GM10266 (cell line): ENCODE data around the gene MRE11.
A peak's percentile ranks its signal among the peaks of the same experiment; 100 is the strongest.
"Not testable (repeated sequence)": the region's sequence is repeated elsewhere in the genome, so short reads cannot be mapped to it uniquely, and the experiment has no call there.

Experiments used
- DNase-seq: peaks from one replicate; pipeline ENCODE4 v3.0.0; 2012; ENCODE audit errors: extremely low spot score
- TF ChIP-seq, protein P1 (sequence below): IDR thresholded peaks from 2 replicates; pipeline ENCODE4 v1.5.1; 2012; ENCODE audit warnings: mild to moderate bottlenecking, low read depth; ENCODE audit not compliant: control insufficient read depth, insufficient read depth; ENCODE audit errors: missing control alignments

The MRE11 gene

GRCh38 chr11:94518300-94518699, 24.7 kb upstream of the MRE11 start:
- TF ChIP-seq, protein P1, sequence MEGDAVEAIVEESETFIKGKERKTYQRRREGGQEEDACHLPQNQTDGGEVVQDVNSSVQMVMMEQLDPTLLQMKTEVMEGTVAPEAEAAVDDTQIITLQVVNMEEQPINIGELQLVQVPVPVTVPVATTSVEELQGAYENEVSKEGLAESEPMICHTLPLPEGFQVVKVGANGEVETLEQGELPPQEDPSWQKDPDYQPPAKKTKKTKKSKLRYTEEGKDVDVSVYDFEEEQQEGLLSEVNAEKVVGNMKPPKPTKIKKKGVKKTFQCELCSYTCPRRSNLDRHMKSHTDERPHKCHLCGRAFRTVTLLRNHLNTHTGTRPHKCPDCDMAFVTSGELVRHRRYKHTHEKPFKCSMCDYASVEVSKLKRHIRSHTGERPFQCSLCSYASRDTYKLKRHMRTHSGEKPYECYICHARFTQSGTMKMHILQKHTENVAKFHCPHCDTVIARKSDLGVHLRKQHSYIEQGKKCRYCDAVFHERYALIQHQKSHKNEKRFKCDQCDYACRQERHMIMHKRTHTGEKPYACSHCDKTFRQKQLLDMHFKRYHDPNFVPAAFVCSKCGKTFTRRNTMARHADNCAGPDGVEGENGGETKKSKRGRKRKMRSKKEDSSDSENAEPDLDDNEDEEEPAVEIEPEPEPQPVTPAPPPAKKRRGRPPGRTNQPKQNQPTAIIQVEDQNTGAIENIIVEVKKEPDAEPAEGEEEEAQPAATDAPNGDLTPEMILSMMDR = no peak
- no peak for DNase-seq

- TF ChIP-seq, protein P1 = no peak
- no peak for DNase-seq
These were observed 23.1 kb upstream of the MRE11 start for GRCh38 chr11:94516725-94517124.

DNA sequence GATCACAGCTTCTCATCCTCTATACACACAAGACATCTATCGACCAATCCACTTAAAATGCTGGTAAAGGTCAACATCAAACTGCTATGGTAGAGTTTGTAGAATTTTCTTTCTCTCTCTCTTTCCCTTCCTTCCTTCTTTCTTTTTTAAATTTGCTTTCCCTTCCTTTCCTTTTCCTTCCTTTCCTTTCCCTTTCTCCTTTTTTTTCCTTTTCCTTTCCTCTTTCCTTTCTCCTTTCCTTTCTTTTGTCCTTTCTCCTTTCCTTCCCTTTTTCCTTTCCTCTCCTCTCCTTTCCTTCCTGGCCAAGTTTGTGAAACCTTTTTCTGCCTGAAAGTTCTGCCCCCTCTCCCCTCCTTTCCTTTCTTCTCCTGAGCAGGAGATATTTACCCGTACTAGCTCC, 21.8 kb upstream of the MRE11 start:
- no peak for DNase-seq
- TF ChIP-seq, protein P1 = no peak

GRCh38 chr11:94513091-94513490, 19.4 kb upstream of the MRE11 start:
- DNase-seq = no peak

DNA sequence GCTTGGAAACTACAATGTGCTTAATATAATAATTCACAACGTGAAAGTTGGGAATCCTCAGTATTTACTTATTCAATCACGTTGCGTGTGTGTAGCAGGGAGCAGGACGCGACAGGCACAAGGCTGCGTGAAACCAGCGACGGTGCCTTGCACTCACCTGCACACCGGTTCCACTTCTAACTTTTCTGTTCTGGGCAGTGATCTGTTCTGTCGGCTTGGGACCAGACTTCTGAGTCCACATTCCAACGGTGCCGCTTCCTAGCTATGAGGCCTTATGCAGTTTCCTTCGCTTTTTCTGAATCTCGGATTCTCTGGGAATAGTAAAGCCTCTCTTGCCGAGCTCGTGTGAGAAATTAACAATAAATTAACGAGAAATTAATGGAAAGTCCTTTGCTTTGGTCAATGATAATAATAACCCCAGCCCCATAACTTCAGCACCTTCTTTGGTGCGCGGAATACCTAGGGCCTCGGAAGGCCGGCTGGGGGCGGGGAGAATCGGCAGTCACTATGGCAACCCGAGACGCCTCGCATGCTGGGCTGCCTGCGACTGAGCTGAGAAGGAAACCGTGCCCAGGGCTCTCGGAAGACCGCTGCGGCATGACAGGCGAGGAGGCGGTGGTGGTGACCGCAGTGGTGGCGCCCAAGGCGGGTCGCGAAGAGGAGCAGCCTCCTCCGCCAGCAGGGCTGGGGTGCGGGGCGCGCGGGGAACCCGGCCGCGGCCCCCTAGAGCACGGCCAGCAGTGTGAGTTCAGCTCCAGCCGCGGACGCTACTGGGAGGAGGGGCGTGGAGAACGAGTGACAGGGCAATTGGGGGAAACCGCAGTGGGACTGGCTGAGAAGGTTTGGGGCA, 18.5 kb upstream of the MRE11 start, which contains the start of gene C11orf97:
Gene C11orf97, plus strand, starts transcription at position 530 of the 850 bp plus-strand sequence. Its CDS starts 68 bp downstream, at position 598.
- TF ChIP-seq, protein P1 = no peak
- DNase-seq = peak; percentile 21

More at GRCh38 chr11:94513091-94513490, 19.4 kb upstream of the MRE11 start:
- TF ChIP-seq, protein P1 = no peak

DNA sequence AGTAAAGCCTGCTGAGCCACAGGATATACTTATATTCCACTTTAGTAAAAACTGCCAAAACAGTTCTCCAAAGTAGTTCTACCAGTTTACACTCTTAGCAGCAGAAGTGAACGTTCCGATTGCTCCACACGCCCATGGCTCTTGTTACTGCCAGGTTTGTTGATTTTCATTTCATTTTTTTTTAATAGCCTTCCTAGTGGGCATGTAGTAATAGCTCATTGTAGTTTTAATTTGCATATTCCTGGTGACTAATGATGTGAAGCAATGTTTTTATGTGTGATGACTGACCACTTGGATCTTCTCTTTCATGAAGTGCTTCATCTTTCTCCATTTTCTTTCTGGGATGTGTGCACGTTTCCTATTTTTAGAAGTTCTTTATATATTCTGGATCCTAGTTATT, 13.8 kb upstream of the MRE11 start:
- TF ChIP-seq, protein P1 = no peak
- no peak for DNase-seq

GRCh38 chr11:94506513-94506912, 12.9 kb upstream of the MRE11 start:
- DNase-seq = not testable (repeated sequence)
